VCaP (cell line): Measurements from ENCODE around the gene MVK.

ENCODE experiments used
- H3K27ac ChIP-seq: fragments of 450-650 bp; 2 replicates; pipeline ENCODE4 v1.5.1; 2017
- TF ChIP-seq, protein P1 (sequence below): fragments of 450-650 bp; conservative IDR thresholded peaks from 2 replicates; pipeline ENCODE4 v1.5.1; 2017; ENCODE audit warnings: mild to moderate bottlenecking, moderate library complexity

Gene MVK

GRCh38 chr12:109559601-109560000 lies 14.0 kb upstream of the MVK start:
- H3K27ac ChIP-seq = no peak overlapping the region
- TF ChIP-seq, protein P1, sequence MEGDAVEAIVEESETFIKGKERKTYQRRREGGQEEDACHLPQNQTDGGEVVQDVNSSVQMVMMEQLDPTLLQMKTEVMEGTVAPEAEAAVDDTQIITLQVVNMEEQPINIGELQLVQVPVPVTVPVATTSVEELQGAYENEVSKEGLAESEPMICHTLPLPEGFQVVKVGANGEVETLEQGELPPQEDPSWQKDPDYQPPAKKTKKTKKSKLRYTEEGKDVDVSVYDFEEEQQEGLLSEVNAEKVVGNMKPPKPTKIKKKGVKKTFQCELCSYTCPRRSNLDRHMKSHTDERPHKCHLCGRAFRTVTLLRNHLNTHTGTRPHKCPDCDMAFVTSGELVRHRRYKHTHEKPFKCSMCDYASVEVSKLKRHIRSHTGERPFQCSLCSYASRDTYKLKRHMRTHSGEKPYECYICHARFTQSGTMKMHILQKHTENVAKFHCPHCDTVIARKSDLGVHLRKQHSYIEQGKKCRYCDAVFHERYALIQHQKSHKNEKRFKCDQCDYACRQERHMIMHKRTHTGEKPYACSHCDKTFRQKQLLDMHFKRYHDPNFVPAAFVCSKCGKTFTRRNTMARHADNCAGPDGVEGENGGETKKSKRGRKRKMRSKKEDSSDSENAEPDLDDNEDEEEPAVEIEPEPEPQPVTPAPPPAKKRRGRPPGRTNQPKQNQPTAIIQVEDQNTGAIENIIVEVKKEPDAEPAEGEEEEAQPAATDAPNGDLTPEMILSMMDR = no peak

GRCh38 chr12:109560867-109561710 lies 12.5 kb upstream of the MVK start:
- TF ChIP-seq, protein P1 = no peak
- H3K27ac ChIP-seq = no peak overlapping the region

DNA sequence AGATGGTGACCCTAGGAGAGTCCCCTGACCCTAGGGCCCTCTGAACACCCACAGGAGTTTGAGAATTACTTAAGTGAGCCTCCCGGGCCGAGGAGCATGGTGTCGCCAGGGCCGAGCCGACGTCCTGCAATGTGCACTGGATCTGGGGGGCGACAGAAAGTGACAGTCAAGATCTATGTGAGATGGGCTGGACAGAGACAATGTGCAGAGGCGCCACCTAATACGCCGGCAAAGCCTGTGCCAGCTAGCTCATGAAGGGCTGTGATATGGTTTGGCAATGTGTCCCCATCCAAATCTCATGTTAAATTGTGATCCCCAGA lies 11.9 kb upstream of the MVK start:
- TF ChIP-seq, protein P1 = no peak
- H3K27ac ChIP-seq = no peak overlapping the region

DNA sequence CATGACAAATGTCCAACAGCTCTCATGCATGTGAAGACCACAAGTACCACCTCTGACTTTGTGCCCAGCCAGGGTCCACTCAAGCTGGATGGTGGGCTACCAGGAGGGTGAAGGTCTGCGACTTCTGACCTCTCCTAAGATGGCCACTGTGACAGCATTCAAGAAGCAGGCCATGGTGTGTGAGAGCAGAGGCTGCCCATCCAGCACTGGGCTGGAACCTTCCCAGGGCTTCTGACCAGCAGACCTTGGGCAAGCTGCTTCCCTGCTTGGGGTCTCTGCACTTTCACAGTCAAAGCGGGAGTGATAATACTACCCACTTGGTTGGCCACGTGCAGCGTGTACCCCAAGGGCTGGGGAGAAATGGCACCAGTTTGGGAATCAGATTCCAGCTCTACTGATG lies 10.7 kb upstream of the MVK start:
- TF ChIP-seq, protein P1 = no peak
- H3K27ac ChIP-seq = no peak overlapping the region

GRCh38 chr12:109563291-109564284 lies 10.0 kb upstream of the MVK start:
- TF ChIP-seq, protein P1 = no peak
- H3K27ac ChIP-seq = no peak overlapping the region

- H3K27ac ChIP-seq = no peak overlapping the region
- TF ChIP-seq, protein P1 = no peak
These were observed 7.2 kb upstream of the MVK start for GRCh38 chr12:109566424-109566823.

DNA sequence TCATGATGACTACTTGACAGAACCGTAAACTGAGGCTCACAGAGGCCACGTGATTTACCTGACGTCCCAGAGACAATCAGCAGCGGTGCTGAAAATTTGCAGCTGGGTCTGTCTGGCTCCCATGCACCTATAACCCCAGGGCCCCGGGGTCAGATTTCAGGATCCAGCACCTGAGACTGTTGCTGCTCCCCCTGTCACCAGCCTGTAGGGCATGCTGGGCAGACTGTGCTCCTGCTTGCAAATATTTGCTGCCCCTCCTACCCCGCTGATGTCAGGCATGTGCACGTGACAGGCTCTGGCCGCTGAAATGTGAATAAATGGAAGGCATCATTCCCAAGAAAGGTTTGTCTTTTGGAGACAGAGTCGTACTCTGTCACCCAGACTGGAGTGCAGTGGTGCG lies 6.3 kb upstream of the MVK start:
- TF ChIP-seq, protein P1 = no peak

More for the DNA sequence above, 6.3 kb upstream of the MVK start:
- H3K27ac ChIP-seq = no peak overlapping the region
